Spleen (tissue), 7 donors: ENCODE measurements around the gene PGAM1.

Source experiments
- POLR2AphosphoS5 ChIP-seq, 3 donors: sonication (generic); formaldehyde crosslinking; IDR thresholded peaks; one replicate each; pipeline ENCODE4 v1.5.1; 2017; ENCODE audit warnings: antibody characterized with exemption in 3 of 3
- TF ChIP-seq, protein P1 (sequence below), 11 experiments: fragments of 200-600 bp in 7 of 11; fragments of 450-650 bp in 4 of 11; sonication (generic) in 4 of 11; IDR thresholded peaks in 8 of 11; conservative IDR thresholded peaks in 3 of 11; 1 replicate in 7 of 11; 2 replicates in 4 of 11; pipeline versions ENCODE4 v1.4.0 to v1.8.0; 2016 to 2021; ENCODE audit warnings: antibody characterized with exemption in 11 of 11, inconsistent platforms in 4 of 11, mild to moderate bottlenecking in 1 of 11
- donor health status: DM: no; HTN: no; CAD: no; lungs with moderate emphysema.
- donor health status: DM: no; HTN: no; CAD: no.
- donor health status: DM: no; HTN: no; CAD: no.

DNA sequence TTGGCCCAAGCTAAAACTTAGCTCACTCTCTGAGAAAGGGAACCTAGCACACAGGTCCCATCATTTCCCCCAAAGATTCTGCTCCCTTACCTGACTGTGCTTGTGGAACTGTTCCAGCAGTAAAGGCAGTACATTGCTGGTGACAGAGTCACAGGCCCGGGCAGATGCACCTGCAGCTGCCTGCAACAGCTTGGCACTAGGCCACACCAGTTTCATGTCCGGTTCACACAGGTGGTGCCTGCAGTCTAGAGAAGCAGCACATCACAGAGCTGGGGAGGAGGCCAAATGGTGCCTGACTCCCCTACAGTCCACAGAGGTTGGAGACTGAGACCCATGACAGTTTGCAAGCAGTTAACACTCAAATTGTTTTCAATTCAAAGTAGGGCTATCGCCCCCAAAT, 42.2 kb downstream of the PGAM1 start:
- TF ChIP-seq, protein P1, sequence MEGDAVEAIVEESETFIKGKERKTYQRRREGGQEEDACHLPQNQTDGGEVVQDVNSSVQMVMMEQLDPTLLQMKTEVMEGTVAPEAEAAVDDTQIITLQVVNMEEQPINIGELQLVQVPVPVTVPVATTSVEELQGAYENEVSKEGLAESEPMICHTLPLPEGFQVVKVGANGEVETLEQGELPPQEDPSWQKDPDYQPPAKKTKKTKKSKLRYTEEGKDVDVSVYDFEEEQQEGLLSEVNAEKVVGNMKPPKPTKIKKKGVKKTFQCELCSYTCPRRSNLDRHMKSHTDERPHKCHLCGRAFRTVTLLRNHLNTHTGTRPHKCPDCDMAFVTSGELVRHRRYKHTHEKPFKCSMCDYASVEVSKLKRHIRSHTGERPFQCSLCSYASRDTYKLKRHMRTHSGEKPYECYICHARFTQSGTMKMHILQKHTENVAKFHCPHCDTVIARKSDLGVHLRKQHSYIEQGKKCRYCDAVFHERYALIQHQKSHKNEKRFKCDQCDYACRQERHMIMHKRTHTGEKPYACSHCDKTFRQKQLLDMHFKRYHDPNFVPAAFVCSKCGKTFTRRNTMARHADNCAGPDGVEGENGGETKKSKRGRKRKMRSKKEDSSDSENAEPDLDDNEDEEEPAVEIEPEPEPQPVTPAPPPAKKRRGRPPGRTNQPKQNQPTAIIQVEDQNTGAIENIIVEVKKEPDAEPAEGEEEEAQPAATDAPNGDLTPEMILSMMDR (IDR thresholded peaks at IDR 0.05 in 8 of 11, conservative IDR thresholded peaks at IDR 0.05 in 3 of 11), result no peak
- TF ChIP-seq POLR2AphosphoS5 (IDR thresholded peaks at IDR 0.05), result peak in 1 of 3 donors; percentile 50
